SK-N-MC (cell line): ENCODE measurements around the gene ZNF831.

Experiments used
- EZH2 ChIP-seq: fragments of 200-600 bp; sonication (generic); IDR thresholded peaks from one replicate; pipeline ENCODE4 v1.6.1; 2017; ENCODE audit warnings: antibody characterized with exemption
- POLR2AphosphoS5 ChIP-seq: IDR thresholded peaks from 2 replicates; pipeline ENCODE4 v1.6.1; 2012; ENCODE audit warnings: mild to moderate bottlenecking, low read depth, low read length, borderline replicate concordance

- no peak for TF ChIP-seq EZH2
- TF ChIP-seq POLR2AphosphoS5, result no peak
These were observed 94.6 kb downstream of the ZNF831 start for GRCh38 chr20:59258221-59258621.
